ENCODE data around the gene RNF115.

DNA sequence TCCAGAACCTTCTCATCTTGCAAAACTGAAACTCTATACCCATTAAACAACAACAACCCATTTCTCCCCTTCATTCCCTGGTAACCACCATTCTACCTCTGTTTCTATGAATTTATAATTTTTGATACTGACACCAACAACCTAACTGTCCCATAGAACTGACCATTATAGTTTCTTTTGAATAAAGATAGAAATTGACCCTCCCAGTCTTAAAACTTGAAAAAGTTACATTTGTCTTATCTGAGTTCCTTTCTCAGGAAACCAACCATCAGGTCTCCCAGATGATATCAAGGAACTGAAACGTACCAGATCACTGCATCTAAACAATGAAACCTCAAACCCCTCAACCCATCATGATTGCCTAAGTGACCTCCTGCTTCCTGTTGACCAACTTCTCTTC lies 27.1 kb downstream of the RNF115 start:
- TF ChIP-seq CTCF (IDR thresholded peaks at IDR 0.05): no peak
- no peak for TF ChIP-seq EZH2 (IDR thresholded peaks at IDR 0.05; ENCODE audit: borderline replicate concordance, insufficient read depth, low read depth, low read length, poor library complexity, severe bottlenecking)
